Frontal cortex (tissue), 4 donors: ENCODE results near the gene CARM1. TPM values are rescaled to one million over a fixed set of nuclear protein-coding genes. Genes with fewer than 3 reads are reported as not detected.
"Not testable (repeated sequence)": the region's sequence is repeated elsewhere in the genome, so short reads cannot be mapped to it uniquely, and the experiment has no call there.

ENCODE experiments used
- DNase-seq, 2 donors: peaks; one replicate each; pipeline ENCODE4 v3.0.0; 2012; ENCODE audit warnings: low spot score in 2 of 2
- FAIRE-seq: peaks from 2 replicates; lab custom pipeline; 2012; peaks lifted over from hg19 to GRCh38; lab: Jason Lieb, UNC
- total RNA-seq: library from RNA; depleted of rRNA; stranded (reverse); fragments of >200 nt; gene quantifications from one replicate; pipeline ENCODE4 v1.2.3, GENCODE V29; 2014
- donor health status: control.
- donor health status: control.
- donor health status: control.

CARM1 gene
- 18.8 TPM for total RNA-seq

DNA sequence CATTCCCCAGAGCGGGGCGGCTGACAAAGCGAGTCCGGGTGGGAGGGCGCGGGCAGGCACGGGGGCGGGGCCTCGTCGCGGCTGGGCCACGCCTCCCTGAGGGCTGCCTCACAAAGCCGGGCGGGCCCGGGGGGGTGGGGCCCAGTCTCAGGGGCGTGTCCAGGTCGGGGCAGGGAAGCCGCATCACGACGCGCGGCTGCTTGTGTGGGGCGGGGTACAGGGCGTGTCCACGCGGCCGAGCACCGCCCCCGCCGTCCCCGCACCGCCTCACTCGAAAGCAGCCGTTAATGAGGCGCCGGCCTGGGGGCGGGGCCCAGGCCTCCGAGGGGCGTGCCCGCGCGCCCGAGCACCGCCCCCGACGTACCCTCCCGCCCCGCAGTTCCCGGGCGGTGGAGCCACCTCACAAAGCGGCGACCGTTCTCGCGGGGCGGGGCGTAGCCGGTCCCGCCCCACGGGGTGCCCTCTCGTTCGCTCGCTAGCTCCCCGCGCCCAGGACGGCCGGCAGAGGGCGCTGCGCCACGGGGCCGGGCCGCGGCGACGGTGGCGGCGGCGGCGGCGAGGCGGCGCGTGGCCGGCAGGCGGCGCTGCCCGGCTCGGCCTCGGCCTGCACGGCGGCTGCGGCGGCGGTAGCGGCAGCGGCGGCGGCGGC, at the start of gene CARM1:
Gene CARM1, plus strand, starts transcription at position 599 of the 649 bp plus-strand sequence. CDS start 150 bp downstream, outside the sequence.
- DNase-seq (peak; percentile 100), FAIRE-seq (no peak)

DNA sequence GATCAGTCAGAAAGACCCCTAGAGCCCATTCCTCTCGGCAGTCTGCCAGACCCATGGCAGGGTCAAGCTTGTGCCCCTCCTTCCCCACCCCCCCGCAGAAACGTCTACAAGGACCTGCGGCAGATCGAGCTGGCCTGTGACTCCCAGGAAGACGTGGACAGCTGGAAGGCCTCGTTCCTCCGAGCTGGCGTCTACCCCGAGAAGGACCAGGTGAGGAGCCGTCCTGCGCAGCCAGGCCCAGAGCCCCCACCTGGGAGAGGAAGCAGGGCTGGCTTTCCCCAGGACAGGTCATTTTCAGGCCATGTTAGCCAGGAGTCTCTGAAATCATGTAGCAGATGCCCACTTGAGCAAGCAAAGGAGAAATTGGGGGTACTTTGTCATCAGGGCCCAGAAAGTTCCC, 47.7 kb upstream of the CARM1 start:
- DNase-seq: no peak
- no peak for FAIRE-seq

DNA sequence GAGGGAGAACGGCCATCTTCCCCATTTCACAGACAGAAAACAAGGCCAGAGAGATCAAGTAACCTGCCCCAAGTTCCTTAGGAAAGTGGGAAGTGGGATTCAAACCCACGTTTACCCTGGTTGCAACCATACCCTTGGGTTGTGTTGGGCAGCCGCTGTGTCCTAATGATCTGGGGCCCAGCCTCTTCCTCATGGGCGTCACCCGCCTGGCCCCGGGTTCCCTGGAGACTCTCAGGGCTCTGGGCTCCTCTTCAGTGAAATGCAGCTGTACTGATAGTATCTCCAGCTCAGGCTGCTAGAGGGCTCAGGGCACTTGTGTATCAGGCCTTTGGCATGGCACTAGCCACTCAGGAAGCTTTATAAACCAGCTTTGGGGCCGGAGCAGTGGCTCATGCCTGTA, 45.1 kb upstream of the CARM1 start:
- DNase-seq (no peak), FAIRE-seq (no peak)

DNA sequence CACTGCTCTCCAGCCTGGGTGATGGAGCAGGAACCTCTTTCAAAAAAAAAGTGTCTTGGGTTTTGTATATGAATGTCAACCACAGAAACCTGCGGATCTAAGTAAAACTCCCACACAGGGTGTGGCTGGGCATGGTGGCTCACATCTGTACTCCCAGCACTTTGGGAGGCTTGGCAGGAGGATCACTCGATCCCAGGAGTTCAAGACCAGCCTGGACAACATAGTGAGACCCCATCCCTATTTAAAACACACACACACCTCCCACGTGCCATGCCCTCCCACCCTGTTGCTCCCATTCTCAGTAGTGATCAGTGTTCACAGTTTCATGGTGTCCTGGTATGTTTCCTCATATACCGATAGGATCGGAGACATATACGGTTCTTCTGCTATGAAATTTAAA, 44.5 kb upstream of the CARM1 start:
- no peak for FAIRE-seq
- DNase-seq: no peak

DNA sequence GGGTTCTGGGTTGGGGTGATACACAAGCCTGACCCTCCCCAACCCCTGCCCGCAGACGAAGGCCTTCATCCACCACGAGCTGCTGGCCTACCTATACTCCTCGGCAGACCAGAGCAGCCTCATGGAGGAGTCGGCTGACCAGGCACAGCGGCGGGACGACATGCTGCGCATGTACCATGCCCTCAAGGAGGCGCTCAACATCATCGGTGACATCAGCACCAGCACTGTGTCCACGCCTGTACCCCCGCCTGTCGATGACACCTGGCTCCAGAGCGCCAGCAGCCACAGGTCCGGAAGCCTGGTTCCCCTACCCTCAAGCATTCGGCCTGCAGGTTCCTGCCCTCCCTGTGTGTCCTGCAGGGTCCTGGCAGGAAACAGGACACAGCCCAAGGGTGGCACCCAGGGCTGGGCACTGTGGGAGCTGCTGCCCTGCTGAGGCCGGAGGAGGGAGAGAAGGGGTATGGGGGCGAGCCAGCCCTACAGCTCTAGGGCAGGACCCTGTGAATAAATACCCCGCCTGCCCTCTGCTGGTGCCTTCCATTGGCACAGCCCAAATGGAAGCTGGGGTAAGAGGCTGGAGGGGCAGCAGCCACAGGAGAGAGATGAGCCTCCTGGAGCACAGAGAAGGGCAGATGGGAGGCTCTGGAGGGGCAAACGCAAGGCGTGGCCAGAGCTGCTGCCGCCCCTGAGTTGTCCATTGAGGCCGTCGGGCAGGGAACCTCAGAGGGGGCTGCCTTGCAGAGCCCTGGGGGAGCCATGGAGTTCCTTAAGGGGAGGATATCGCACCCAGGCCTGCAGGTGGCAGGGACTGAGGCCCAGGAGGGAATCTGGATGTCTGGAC, 42.2 kb upstream of the CARM1 start:
- no peak for FAIRE-seq
- no peak for DNase-seq

DNA sequence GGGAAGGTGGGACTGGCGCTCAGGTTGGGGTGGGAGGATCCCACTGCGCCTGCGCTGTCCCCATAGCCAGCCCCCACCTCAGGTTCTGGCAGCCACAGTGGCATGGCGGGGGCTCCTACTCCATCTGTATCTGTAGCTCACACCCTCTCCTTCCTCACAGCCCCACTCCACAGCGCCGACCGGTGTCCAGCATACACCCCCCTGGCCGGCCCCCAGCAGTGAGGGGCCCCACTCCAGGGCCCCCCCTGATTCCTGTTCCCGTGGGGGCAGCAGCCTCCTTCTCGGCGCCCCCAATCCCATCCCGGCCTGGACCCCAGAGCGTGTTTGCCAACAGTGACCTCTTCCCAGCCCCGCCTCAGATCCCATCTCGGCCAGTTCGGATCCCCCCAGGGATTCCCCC, 41.4 kb upstream of the CARM1 start:
- FAIRE-seq (no peak), DNase-seq (no peak)

DNA sequence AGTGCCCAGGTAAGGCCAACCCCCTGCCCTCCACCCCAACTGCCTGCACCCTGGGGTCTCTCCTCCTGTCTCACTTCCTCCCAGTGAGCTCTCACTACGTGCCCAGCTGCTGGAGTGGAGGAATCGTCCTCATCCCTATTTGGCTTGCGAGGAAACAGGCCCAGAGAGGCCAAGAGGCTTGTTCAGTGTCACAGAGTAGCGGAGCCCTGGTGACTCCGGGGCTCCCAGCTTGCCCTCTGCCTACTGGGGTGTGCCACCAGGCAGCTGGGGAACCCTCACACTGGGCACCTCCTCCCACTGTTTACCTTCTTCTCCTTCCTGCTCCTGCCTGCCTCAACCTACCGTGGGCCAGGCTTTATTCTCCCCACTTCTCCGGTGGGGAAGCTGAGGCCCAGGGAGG, 41.0 kb upstream of the CARM1 start:
- FAIRE-seq (no peak), DNase-seq (no peak)

DNA sequence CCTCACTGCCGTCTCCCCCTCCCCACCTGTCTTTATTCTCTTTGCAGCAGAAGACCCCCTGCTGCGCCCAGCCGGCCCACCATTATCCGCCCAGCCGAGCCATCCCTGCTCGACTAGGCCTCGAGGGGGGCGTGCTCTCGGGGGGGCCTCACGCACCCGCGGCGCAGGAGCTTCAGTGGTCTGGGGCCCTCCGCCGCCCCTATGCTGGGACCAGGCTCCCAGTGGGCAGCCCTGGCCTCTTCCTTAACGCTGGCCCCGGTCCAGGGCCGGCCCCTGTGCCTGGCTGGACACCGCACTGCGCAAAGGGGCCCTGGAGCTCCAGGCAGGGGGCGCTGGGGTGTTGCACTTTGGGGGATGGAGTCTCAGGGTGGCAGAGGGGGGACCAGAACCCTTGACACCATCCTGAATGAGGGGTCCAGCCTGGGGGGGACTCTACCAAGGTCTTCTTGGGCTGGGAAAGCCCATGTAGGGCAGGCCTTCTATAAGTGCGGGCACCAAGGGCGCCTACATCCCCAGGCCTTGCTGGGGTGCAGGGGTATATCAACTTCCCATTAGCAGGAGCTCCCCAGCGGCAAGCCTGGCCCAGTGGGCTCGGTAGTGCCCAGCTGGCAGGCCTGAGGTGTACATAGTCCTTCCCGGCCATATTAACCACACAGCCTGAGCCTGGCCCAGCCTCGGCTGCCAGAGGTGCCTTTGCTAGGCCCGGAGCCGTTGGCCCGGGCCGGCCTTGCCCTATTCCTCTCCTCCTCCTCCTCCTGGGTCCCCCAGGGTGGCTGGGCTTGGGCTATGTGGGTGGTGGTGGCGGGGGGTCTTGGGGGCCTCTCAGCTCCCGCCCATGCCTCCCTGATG, 40.2 kb upstream of the CARM1 start:
- FAIRE-seq: no peak
- DNase-seq: no peak

DNA sequence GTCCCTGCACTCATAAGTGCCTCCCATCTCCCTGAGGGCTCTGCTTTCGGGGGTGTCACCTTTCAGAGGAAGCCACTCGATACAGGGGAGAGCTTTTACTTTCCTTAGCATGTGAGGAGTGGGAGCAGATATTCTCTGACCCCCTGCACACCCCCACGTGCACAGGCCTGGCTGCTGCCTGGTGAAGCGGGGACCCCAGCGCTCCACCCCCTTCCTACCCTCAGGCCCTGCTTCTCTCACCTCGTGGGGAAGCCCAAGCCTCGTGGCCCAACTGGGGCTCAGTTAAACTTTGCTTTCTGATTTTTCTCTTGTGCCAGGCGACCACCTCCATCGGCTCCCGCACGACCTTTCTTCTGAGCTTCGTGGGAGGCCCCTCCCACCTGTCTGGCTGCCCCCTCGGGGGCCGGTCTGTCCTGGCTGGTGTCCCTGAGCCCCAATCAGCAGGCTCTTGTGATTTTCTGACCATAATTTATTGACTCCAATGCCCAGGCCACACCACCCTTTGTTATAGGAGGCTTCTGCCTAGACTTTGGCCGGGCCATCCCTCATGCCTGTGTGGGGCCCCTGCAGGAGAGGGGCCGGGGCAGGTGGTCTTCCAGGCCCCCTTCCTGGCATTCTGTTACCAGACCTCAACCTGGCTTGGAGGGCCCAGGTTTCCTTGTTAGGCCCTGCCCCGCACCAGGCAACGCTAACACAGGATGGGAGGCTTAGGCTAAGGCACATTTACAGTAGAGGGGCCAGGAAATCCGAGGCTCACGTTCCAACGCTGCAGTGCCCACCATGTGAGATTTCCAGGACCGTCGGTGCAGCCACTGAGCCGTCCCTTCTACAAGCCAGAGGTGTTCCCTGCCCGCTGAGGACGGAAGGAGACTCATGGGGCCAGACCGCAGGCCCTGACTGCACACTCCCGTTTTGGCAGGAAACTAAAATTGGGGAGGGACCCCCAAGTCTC, 39.1 kb upstream of the CARM1 start:
- FAIRE-seq: no peak
- no peak for DNase-seq

DNA sequence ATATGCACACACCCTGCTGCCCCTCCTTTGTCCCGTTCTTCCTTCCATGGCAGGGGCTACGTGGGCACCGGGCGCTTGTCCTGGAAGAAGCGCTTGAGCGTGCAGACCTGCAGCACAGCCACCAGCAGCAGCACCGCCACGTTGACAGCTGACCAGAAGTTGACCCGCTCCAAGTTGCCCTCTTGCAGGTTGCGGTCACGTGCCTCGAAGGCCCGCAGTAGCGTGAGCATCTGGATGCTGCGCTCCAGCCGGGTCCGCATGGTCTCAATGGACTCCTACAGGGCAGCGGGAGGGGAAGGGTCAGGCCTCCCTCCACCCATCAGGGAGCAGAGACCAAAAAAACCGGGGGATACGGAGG, 38.4 kb upstream of the CARM1 start:
- FAIRE-seq (no peak), DNase-seq (no peak)

DNA sequence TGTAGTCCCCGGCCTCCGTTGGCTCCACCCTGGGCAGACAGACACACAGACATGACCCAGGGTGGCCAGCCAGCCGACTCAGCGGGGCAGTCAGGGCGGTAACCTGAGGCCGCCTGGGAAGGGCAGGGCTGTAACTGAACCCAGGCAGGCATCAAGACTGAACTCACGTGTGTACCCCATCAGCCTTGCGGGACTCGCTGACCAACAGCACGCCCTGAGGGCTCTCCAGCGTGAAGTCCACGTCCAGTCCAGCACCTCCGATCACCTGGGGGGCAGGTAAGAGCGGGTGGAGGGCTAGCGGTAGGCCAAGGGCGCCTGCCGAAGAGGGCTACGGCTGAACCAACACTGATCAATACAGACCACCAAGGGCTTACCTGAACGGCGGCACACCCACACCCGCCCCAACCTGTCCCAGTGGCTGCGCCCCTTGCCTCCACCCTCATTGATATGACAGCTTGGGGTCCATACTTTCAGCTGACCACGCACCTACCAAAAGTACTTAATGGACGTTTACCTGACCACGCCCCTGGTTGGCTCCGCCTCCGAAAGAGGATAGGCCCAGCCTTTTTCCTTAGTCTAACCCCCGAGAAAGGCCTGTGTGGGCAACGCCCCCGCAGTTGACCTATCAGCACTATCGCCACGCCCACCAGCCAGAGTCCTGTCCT, 36.1 kb upstream of the CARM1 start:
- FAIRE-seq: no peak
- DNase-seq: no peak

DNA sequence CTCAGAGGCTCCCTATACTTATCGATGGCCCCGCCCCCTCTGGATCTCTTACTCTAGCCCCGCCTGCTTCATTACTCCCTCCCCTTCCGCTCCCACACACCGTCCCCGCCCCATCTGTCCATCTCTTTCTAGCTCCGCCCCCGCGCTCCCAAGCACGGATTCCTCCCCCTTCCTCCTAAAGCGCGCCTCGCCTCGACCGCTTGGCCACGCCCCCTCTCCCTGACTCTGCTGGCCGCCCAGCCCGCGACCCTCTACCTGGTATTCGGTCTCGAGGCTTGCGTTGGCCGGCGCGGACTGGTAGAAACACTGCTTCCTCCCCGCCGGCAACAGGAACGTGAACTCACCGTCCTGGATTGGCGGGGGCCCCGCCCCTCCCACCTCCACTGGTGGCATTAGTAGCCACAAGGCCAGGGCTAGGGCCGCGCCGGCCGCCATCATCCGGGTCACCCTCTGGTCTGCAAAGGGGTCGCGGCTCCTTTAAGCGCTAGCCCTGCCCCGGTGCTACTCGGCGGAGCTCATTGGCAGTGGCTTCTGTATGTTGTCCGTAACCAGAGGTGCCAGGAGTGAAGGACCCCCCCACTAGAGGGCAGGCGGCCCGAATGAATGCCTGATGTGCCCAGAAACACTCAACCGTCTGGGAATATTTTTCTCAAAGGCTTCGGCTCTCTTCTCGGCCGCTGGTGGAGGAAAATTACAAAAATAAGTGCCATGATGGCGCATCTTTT, 35.4 kb upstream of the CARM1 start, which contains the start of gene TMED1:
Gene TMED1, minus strand, starts transcription at position 459 of the 725 bp plus-strand sequence. Its CDS starts 21 bp downstream, at position 438.
- DNase-seq: peak; percentile 91 to 98
- no peak for FAIRE-seq

DNA sequence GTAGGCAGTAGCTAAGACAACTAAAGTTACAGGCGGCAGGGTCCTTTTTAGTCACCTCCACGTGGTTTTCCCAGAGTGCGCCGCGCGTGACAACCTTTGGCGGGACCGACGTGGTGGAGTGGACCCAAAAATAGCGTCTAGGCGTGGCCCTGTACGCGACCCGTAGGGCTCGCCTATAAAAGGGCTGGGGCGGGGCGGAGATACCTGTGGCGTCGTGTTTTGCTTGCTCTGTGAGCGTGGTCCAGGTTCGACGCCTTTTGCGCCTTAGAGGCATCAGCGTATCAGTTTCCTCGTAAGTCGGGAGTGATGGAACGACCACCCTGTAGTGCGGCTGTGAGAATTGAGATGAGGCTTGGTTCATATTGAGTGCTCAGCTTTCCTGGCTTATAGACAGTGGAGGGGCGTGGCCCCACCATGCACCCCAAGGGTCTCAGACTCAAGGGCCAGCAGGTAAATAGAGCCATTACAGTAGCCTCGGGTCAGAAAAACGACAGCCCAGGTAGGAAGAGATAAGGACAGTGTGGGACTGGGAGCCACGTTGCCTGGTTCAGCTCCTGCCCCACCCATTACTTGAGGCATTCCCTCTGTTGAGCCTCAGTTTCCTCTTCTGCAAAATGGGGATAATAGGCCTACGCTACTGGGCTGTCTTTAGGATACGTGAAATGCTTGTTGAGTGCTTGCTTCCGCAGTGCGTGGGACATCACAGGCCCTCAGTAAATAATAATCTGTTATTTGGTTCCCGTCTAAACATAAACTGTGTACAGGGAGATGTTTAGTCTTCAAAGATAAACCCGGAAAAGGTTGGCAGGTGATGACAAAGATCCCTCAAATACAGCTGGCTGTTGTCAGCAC, 34.6 kb upstream of the CARM1 start:
- peak in 1 of 2 donors; percentile 76 for DNase-seq
- FAIRE-seq: no peak

DNA sequence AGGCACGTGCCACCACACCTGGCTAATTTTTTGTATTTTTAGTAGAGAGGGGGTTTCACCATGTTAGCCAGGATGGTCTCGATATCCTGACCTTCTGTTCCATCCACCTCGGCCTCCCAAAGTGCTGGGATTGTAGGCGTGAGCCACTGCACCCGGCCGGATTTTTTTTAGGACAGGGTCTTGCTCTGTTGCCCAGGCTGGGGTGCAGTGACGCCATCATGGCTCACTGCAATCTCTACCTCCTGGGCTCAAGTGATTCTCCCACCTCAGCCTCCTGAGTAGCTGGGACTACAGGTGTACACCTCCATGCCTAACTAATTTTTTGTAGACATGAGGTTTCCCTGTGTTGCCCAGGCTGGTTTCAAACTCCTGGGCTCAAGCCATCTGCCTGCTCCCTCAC, 33.7 kb upstream of the CARM1 start:
- FAIRE-seq, DNase-seq: not testable (repeated sequence)

DNA sequence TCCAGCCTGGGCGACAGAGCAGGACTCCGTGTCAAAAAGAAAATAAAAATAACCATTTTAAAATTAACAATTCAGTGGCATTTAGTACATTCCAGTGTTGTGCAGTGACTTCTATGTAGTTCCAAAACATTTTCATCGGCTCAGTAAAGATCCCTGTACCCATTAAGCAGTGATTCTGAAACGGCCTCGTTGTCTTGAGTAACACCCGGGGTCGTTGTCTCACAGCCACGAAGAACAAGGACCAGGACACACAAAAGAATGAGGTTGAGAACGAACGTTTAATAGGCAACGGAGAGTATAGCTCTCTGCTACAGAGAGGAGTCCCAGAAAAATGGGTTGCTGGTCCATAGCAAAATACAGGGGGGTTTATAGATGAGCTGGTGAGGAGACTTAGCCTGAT, 33.0 kb upstream of the CARM1 start:
- DNase-seq: no peak
- FAIRE-seq: no peak

DNA sequence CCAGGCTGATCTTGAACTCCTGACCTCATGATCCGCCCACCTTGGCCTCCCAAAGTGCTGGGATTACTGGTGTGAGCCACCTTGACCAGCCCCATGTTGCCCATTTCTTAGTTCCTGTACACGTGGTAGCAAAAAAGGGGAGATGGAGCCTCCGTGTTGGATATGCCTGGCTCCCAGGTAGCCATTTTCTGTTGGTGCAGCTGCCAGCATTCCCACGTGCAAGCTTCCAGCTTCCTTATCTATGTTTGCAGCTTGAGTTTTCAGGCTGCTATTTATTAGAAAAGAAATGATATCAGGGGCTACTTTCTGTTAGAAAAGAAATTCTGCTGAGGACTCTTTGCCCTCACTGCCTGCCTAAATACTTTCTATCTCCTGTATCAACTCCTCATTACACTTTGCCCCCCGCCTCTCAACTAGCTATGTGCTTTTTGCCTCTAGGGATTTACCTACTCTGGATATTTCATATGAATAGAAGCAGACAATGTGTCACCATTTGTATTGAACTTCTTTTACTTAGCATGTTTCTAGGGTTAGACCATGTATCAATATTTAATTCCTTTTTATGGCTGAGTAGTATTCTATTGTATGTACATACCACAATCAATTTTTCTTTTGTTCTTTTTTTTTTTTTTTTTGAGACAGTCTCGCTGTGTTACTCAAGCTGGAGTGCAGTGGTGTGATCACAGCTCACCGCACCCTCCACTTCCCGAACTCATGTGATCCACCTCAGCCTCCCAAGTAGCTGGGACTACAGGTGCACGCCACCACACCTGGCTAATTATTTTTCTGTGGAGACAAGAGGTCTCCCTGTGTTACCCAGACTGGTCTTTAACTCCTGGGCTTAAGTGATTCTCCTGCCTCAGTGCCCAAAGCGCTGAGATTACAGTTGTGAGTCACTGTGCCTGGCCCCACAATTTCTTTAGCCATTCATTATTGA, 32.0 kb upstream of the CARM1 start:
- DNase-seq (no peak), FAIRE-seq (no peak)
